WTC11 (cell line): ENCODE measurements around the gene KRTAP19-7. TPM values are rescaled to one million over a fixed set of nuclear protein-coding genes. Genes with fewer than 3 reads are reported as not detected.

Experiments
- ATAC-seq: fragments of 200-7000 bp; cut with Tn5 transposase; 2 replicates; pipeline ENCODE4 v1.10.0; 2021; ENCODE audit warnings: mild to moderate bottlenecking, moderate library complexity
- Bru-seq: library from RNA; stranded (reverse); fragments of 400-500 nt; gene quantifications from one replicate; lab custom pipeline; 2021; lab: Mats Ljungman, UMichigan
- CTCF ChIA-PET: fragments of 300-600 bp; sonication (Branson Sonifier 250); formaldehyde crosslinking; loops from one replicate; lab custom pipeline; 2021; ENCODE audit warnings: antibody characterized with exemption; lab: Charles Lee
- POLR2A ChIA-PET: fragments of 350-600 bp; sonication (Branson Sonifier 250); formaldehyde crosslinking; loops from one replicate; lab custom pipeline; 2021; ENCODE audit warnings: antibody characterized with exemption; lab: Charles Lee
- DNase-seq: peaks from one replicate; pipeline ENCODE4 v3.0.0; 2021; ENCODE audit warnings: low spot score
- H3K27ac Mint-ChIP-seq: 2 replicates; pipeline ENCODE4 v1.8.0; 2021; ENCODE audit warnings: mixed read lengths
- H3K27me3 Mint-ChIP-seq: 2 replicates; pipeline ENCODE4 v1.8.0; 2021; ENCODE audit warnings: low read depth, mild to moderate bottlenecking, moderate library complexity, mixed read lengths
- H3K36me3 Mint-ChIP-seq: 2 replicates; pipeline ENCODE4 v1.8.0; 2021; ENCODE audit warnings: mixed read lengths
- H3K4me1 Mint-ChIP-seq: 2 replicates; pipeline ENCODE4 v1.8.0; 2022; ENCODE audit warnings: mixed read lengths
- H3K4me3 Mint-ChIP-seq: 2 replicates; pipeline ENCODE4 v1.8.0; 2021; ENCODE audit warnings: mild to moderate bottlenecking, moderate library complexity, mixed read lengths
- H3K9me3 Mint-ChIP-seq: 2 replicates; pipeline ENCODE4 v1.8.0; 2021; ENCODE audit warnings: mixed read lengths
- AR ChIP-seq: fragments of 250-450 bp; sonication (Bioruptor Pico); IDR thresholded peaks from 2 replicates; pipeline ENCODE4 v1.9.0; 2021; ENCODE audit warnings: mild to moderate bottlenecking
- ARID4B ChIP-seq: sonication (generic); formaldehyde crosslinking; IDR thresholded peaks from 2 replicates; pipeline ENCODE4 v1.8.0; 2023; ENCODE audit warnings: missing genetic modification reagents, mild to moderate bottlenecking, borderline replicate concordance
- CREB1 ChIP-seq: sonication (generic); formaldehyde crosslinking; IDR thresholded peaks from 2 replicates; pipeline ENCODE4 v1.8.0; 2023; ENCODE audit warnings: mild to moderate bottlenecking, missing genetic modification reagents
- CREM ChIP-seq: sonication (generic); formaldehyde crosslinking; IDR thresholded peaks from 2 replicates; pipeline ENCODE4 v1.8.1; 2022; ENCODE audit warnings: mild to moderate bottlenecking, missing genetic modification reagents, moderate library complexity
- ERG ChIP-seq: fragments of 250-450 bp; sonication (Bioruptor Pico); IDR thresholded peaks from 2 replicates; pipeline ENCODE4 v1.8.0; 2021; ENCODE audit warnings: mild to moderate bottlenecking
- FOXJ3 ChIP-seq: sonication (generic); formaldehyde crosslinking; IDR thresholded peaks from 2 replicates; pipeline ENCODE4 v1.9.0; 2021; ENCODE audit warnings: missing genetic modification reagents, mild to moderate bottlenecking, borderline replicate concordance
- GRHL2 ChIP-seq: fragments of 250-450 bp; sonication (Bioruptor Pico); IDR thresholded peaks from 2 replicates; pipeline ENCODE4 v1.8.0; 2022; ENCODE audit warnings: mild to moderate bottlenecking, moderate library complexity; ENCODE audit not compliant: insufficient replicate concordance, severe bottlenecking
- JAZF1 ChIP-seq: fragments of 250-450 bp; sonication (Bioruptor Pico); IDR thresholded peaks from 2 replicates; pipeline ENCODE4 v1.9.0; 2021; ENCODE audit warnings: moderate library complexity, mild to moderate bottlenecking, inconsistent platforms
- MXD4 ChIP-seq: fragments of 250-450 bp; sonication (Bioruptor Pico); IDR thresholded peaks from 2 replicates; pipeline ENCODE4 v1.8.0; 2021; ENCODE audit warnings: mild to moderate bottlenecking, moderate library complexity, borderline replicate concordance
- NFE2L1 ChIP-seq: sonication (generic); formaldehyde crosslinking; IDR thresholded peaks from 2 replicates; pipeline ENCODE4 v1.8.1; 2023; ENCODE audit warnings: missing genetic modification reagents
- NR1H2 ChIP-seq: sonication (generic); formaldehyde crosslinking; IDR thresholded peaks from 2 replicates; pipeline ENCODE4 v1.9.0; 2021; ENCODE audit warnings: mild to moderate bottlenecking, moderate library complexity, missing genetic modification reagents
- PRRX2 ChIP-seq: fragments of 250-450 bp; sonication (Bioruptor Pico); IDR thresholded peaks from 2 replicates; pipeline ENCODE4 v1.8.0; 2021; ENCODE audit warnings: mild to moderate bottlenecking
- SMAD4 ChIP-seq: sonication (generic); formaldehyde crosslinking; IDR thresholded peaks from 2 replicates; pipeline ENCODE4 v1.8.0; 2022; ENCODE audit warnings: mild to moderate bottlenecking, missing genetic modification reagents
- SP1 ChIP-seq: sonication (generic); formaldehyde crosslinking; conservative IDR thresholded peaks from 2 replicates; pipeline ENCODE4 v1.8.1; 2022; ENCODE audit warnings: missing genetic modification reagents
- TEAD1 ChIP-seq: sonication (generic); formaldehyde crosslinking; IDR thresholded peaks from 2 replicates; pipeline ENCODE4 v1.8.0; 2022; ENCODE audit warnings: mild to moderate bottlenecking, missing genetic modification reagents
- USF2 ChIP-seq: sonication (generic); formaldehyde crosslinking; IDR thresholded peaks from 2 replicates; pipeline ENCODE4 v1.8.1; 2023; ENCODE audit warnings: mild to moderate bottlenecking, missing genetic modification reagents, moderate library complexity
- ZBTB21 ChIP-seq: sonication (generic); formaldehyde crosslinking; IDR thresholded peaks from 2 replicates; pipeline ENCODE4 v1.8.1; 2023; ENCODE audit warnings: mild to moderate bottlenecking, missing genetic modification reagents, borderline replicate concordance
- ZNF121 ChIP-seq: sonication (generic); formaldehyde crosslinking; IDR thresholded peaks from 2 replicates; pipeline ENCODE4 v1.8.0; 2023; ENCODE audit warnings: missing genetic modification reagents
- ZNF263 ChIP-seq: sonication (generic); formaldehyde crosslinking; IDR thresholded peaks from 2 replicates; pipeline ENCODE4 v1.8.1; 2022; ENCODE audit warnings: low read depth, mild to moderate bottlenecking, moderate library complexity, missing genetic modification reagents
- ZNF423 ChIP-seq: fragments of 250-450 bp; sonication (Bioruptor Pico); IDR thresholded peaks from 2 replicates; pipeline ENCODE4 v2.1.2; 2022; ENCODE audit warnings: mild to moderate bottlenecking, moderate library complexity
- long read RNA-seq, 3 experiments: library from RNA in 1 of 3; library from capped mRNA in 1 of 3; library from polyadenylated mRNA in 1 of 3; unstranded in 2 of 3; stranded (forward) in 1 of 3; transcript quantifications; one replicate each; pipeline ENCODE4 v2.0.0, GENCODE V29; 2021
- total RNA-seq: library from RNA; stranded (reverse); gene quantifications from 3 replicates; pipeline ENCODE4 v1.2.3, GENCODE V29; 2021

Gene KRTAP19-7
- total RNA-seq (not detected in 3 replicates), Bru-seq, nascent RNA (not detected)
- long read RNA-seq, experiment 1: 0 reads
- long read RNA-seq, experiment 2: 0 reads
- long read RNA-seq, experiment 3: 0 reads

GRCh38 chr21:30561264-30561895, at the start of gene KRTAP19-7:
TSS of gene KRTAP19-7 (minus strand) at chr21:30561314. CDS start at chr21:30561289, 25 bp downstream.
- Mint-ChIP-seq H3K27ac (no peak within 1 kb of the TSS), H3K4me3 (no peak within 1 kb of the TSS), H3K36me3 (no peaks in the 10 kb centered on the region), H3K27me3 (no peaks in the 10 kb centered on the region), H3K4me1 (no peaks in the 10 kb centered on the region), H3K9me3 (peaks cover 12% of the 10 kb centered on the region)
- ATAC-seq (no peak), DNase-seq (no peak)
- ChIA-PET CTCF (no interaction called here), POLR2A (no interaction called here)
- TF ChIP-seq TEAD1 (CRISPR knock-in tag) (no peak), NR1H2 (CRISPR knock-in tag) (no peak), GRHL2 (no peak), JAZF1 (CRISPR knock-in tag) (no peak), SP1 (no peak), ARID4B (no peak), SMAD4 (CRISPR knock-in tag) (no peak), ZNF121 (CRISPR knock-in tag) (no peak), ZNF423 (CRISPR knock-in tag) (no peak), CREM (CRISPR knock-in tag) (no peak), ZNF263 (CRISPR knock-in tag) (no peak), ERG (CRISPR knock-in tag) (no peak), FOXJ3 (CRISPR knock-in tag) (no peak), ZBTB21 (CRISPR knock-in tag) (no peak), AR (CRISPR knock-in tag) (no peak), PRRX2 (CRISPR knock-in tag) (no peak), NFE2L1 (no peak)

GRCh38 chr21:30605968-30606367, 44.9 kb upstream of the KRTAP19-7 start:
- ChIA-PET POLR2A (no interaction called here), CTCF (interaction anchor here (0.9 to 1.7 kb wide), 2 partner anchors 9 to 234 kb away, joined by 3 to 6 read pairs; no protein-coding TSS in a partner anchor)
- no peak overlapping the region for H3K4me3 Mint-ChIP-seq
- DNase-seq (peak; percentile 42), ATAC-seq (peak; percentile 100)
- no peaks in the 10 kb centered on the region for H3K36me3 Mint-ChIP-seq
- H3K27ac Mint-ChIP-seq: no peak overlapping the region
- H3K27me3 Mint-ChIP-seq: no peaks in the 10 kb centered on the region
- H3K4me1 Mint-ChIP-seq: no peaks in the 10 kb centered on the region
- H3K9me3 Mint-ChIP-seq: peaks cover 8% of the 10 kb centered on the region
- TF ChIP-seq USF2 (CRISPR knock-in tag): no peak
- TF ChIP-seq CREB1 (CRISPR knock-in tag): no peak
- TF ChIP-seq GRHL2: no peak
- TF ChIP-seq MXD4 (CRISPR knock-in tag): no peak
- TF ChIP-seq ARID4B: no peak
